Karpas-422 (cell line): ENCODE results near the gene OSBP2. TPM values are rescaled to one million over a fixed set of nuclear protein-coding genes. Genes with fewer than 3 reads are reported as not detected.
A peak's percentile ranks its signal among the peaks of the same experiment; 100 is the strongest.
"Not testable (repeated sequence)": the region's sequence is repeated elsewhere in the genome, so short reads cannot be mapped to it uniquely, and the experiment has no call there.

Source experiments
- DNase-seq: peaks from one replicate; pipeline ENCODE4 v3.0.0-alpha.2; 2015
- H2AFZ ChIP-seq: fragments of 200-600 bp; sonication (generic); 2 replicates; pipeline ENCODE4 v1.6.1; 2014; ENCODE audit warnings: antibody characterized with exemption, low read length, mixed read lengths
- H3K27ac ChIP-seq: fragments of 200-600 bp; sonication (generic); 2 replicates; pipeline ENCODE4 v1.5.1; 2014; ENCODE audit warnings: mild to moderate bottlenecking, low read length, moderate library complexity
- H3K27me3 ChIP-seq: fragments of 200-600 bp; sonication (generic); 2 replicates; pipeline ENCODE4 v1.6.1; 2014; ENCODE audit warnings: low read length, mixed read lengths
- H3K36me3 ChIP-seq: fragments of 200-600 bp; sonication (generic); 2 replicates; pipeline ENCODE4 v1.6.1; 2014; ENCODE audit warnings: low read length, mixed read lengths; ENCODE audit not compliant: insufficient read depth
- H3K4me1 ChIP-seq: fragments of 200-600 bp; sonication (generic); 2 replicates; pipeline ENCODE4 v1.6.1; 2014; ENCODE audit warnings: mild to moderate bottlenecking, low read length, mixed read lengths
- H3K4me2 ChIP-seq: fragments of 200-600 bp; sonication (generic); 2 replicates; pipeline ENCODE4 v1.6.1; 2014; ENCODE audit warnings: low read length, low read depth, mild to moderate bottlenecking; ENCODE audit not compliant: poor library complexity, severe bottlenecking
- H3K4me3 ChIP-seq: fragments of 200-600 bp; sonication (generic); 2 replicates; pipeline ENCODE4 v1.5.1; 2014; ENCODE audit warnings: mild to moderate bottlenecking, antibody characterized with exemption, low read length, mixed read lengths
- H3K79me2 ChIP-seq: fragments of 200-600 bp; sonication (generic); 2 replicates; pipeline ENCODE4 v1.6.1; 2014; ENCODE audit warnings: mild to moderate bottlenecking, low read length, mixed read lengths
- H3K9ac ChIP-seq: fragments of 200-600 bp; sonication (generic); 2 replicates; pipeline ENCODE4 v1.6.0; 2014; ENCODE audit warnings: low read length
- H3K9me2 ChIP-seq: fragments of 200-600 bp; sonication (generic), shearing (Covaris generic); replicated peaks from 2 replicates; pipeline ENCODE4 v1.6.0; 2014; ENCODE audit warnings: mild to moderate bottlenecking, low read length, moderate library complexity; ENCODE audit not compliant: insufficient read depth
- H3K9me3 ChIP-seq: fragments of 300-700, 200-600 bp; sonication (generic); 2 replicates; pipeline ENCODE4 v1.6.1; 2014; ENCODE audit warnings: low read length, mixed read lengths
- H4K20me1 ChIP-seq: fragments of 200-600 bp; sonication (generic); 2 replicates; pipeline ENCODE4 v1.6.1; 2014; ENCODE audit warnings: mild to moderate bottlenecking, antibody characterized with exemption, low read length, low read depth; ENCODE audit not compliant: insufficient read depth
- total RNA-seq: library from RNA; depleted of rRNA; stranded (reverse); fragments of >200 nt; shearing (Covaris generic); gene quantifications from 2 replicates; pipeline ENCODE4 v1.2.3, GENCODE V29; 2014; ENCODE audit warnings: low replicate concordance

OSBP2 gene
- total RNA-seq, 1 experiment from 2014 or later: 0.07 TPM

GRCh38 chr22:30763815-30764673 is 69.4 kb downstream of the OSBP2 start:
- Histone ChIP-seq H2AFZ (no peak overlapping the region), H3K36me3 (no peaks in the 10 kb centered on the region), H3K27ac (no peak overlapping the region), H3K4me2 (no peak overlapping the region), H3K27me3 (no peaks in the 10 kb centered on the region), H3K9me2 (no peaks in the 10 kb centered on the region), H4K20me1 (no peaks in the 10 kb centered on the region), H3K9me3 (no peaks in the 10 kb centered on the region), H3K79me2 (no peaks in the 10 kb centered on the region), H3K4me1 (no peaks in the 10 kb centered on the region), H3K4me3 (no peak overlapping the region), H3K9ac (no peak overlapping the region)
- DNase-seq: peak; percentile 88

GRCh38 chr22:30767661-30768060 is 73.0 kb downstream of the OSBP2 start:
- H3K36me3 ChIP-seq: no peaks in the 10 kb centered on the region
- no peak overlapping the region for H3K27ac ChIP-seq
- no peaks in the 10 kb centered on the region for H3K79me2 ChIP-seq

GRCh38 chr22:30770716-30771115 is 76.0 kb downstream of the OSBP2 start:
- Histone ChIP-seq H3K27me3 (no peaks in the 10 kb centered on the region), H3K4me3 (no peak overlapping the region), H3K79me2 (no peaks in the 10 kb centered on the region), H2AFZ (no peak overlapping the region), H3K4me1 (no peaks in the 10 kb centered on the region), H3K36me3 (no peaks in the 10 kb centered on the region), H3K9me2 (no peaks in the 10 kb centered on the region), H3K4me2 (no peak overlapping the region), H4K20me1 (no peaks in the 10 kb centered on the region), H3K27ac (no peak overlapping the region), H3K9ac (no peak overlapping the region), H3K9me3 (no peaks in the 10 kb centered on the region)
- DNase-seq: no peak

More at GRCh38 chr22:30767661-30768060, 73.0 kb downstream of the OSBP2 start:
- Histone ChIP-seq H3K9ac (no peak overlapping the region), H3K27me3 (no peaks in the 10 kb centered on the region), H2AFZ (no peak overlapping the region), H3K9me3 (no peaks in the 10 kb centered on the region), H3K4me2 (no peak overlapping the region), H3K4me3 (no peak overlapping the region), H3K4me1 (no peaks in the 10 kb centered on the region), H4K20me1 (no peaks in the 10 kb centered on the region), H3K9me2 (no peaks in the 10 kb centered on the region)
- no peak for DNase-seq

GRCh38 chr22:30773919-30774318 is 79.2 kb downstream of the OSBP2 start:
- Histone ChIP-seq H3K9me2 (no peaks in the 10 kb centered on the region), H4K20me1 (no peaks in the 10 kb centered on the region), H3K4me2 (no peak overlapping the region), H3K9me3 (no peaks in the 10 kb centered on the region), H3K27me3 (no peaks in the 10 kb centered on the region), H3K79me2 (no peaks in the 10 kb centered on the region), H3K4me1 (no peaks in the 10 kb centered on the region), H2AFZ (no peak overlapping the region), H3K4me3 (no peak overlapping the region), H3K27ac (no peak overlapping the region), H3K36me3 (no peaks in the 10 kb centered on the region), H3K9ac (no peak overlapping the region)
- DNase-seq: no peak

GRCh38 chr22:30774566-30774965 is 79.9 kb downstream of the OSBP2 start:
- H3K9me2 ChIP-seq: no peaks in the 10 kb centered on the region
- DNase-seq: no peak
- no peak overlapping the region for H3K4me2 ChIP-seq
- no peaks in the 10 kb centered on the region for H3K36me3 ChIP-seq
- no peak overlapping the region for H2AFZ ChIP-seq
- no peak overlapping the region for H3K27ac ChIP-seq
- no peaks in the 10 kb centered on the region for H3K27me3 ChIP-seq
- no peak overlapping the region for H3K9ac ChIP-seq
- H3K4me1 ChIP-seq: no peaks in the 10 kb centered on the region
- no peaks in the 10 kb centered on the region for H3K9me3 ChIP-seq
- H4K20me1 ChIP-seq: no peaks in the 10 kb centered on the region
- no peak overlapping the region for H3K4me3 ChIP-seq
- no peaks in the 10 kb centered on the region for H3K79me2 ChIP-seq

- H3K4me1 ChIP-seq: no peaks in the 10 kb centered on the region
- no peaks in the 10 kb centered on the region for H3K79me2 ChIP-seq
- H2AFZ ChIP-seq: no peak overlapping the region
- no peak for DNase-seq
- H4K20me1 ChIP-seq: no peaks in the 10 kb centered on the region
- H3K4me3 ChIP-seq: no peak overlapping the region
- H3K9me2 ChIP-seq: no peaks in the 10 kb centered on the region
- no peak overlapping the region for H3K4me2 ChIP-seq
- H3K27ac ChIP-seq: no peak overlapping the region
- H3K9me3 ChIP-seq: no peaks in the 10 kb centered on the region
- H3K27me3 ChIP-seq: no peaks in the 10 kb centered on the region
- no peaks in the 10 kb centered on the region for H3K36me3 ChIP-seq
- no peak overlapping the region for H3K9ac ChIP-seq
These were observed 81.8 kb downstream of the OSBP2 start for GRCh38 chr22:30776476-30776875.

GRCh38 chr22:30777146-30777545 is 82.5 kb downstream of the OSBP2 start:
- not testable (repeated sequence) for H3K4me2 ChIP-seq, H3K4me3 ChIP-seq, H3K9me2 ChIP-seq, H3K27ac ChIP-seq, H4K20me1 ChIP-seq, H3K9me3 ChIP-seq, H3K36me3 ChIP-seq, H3K9ac ChIP-seq, H3K27me3 ChIP-seq, DNase-seq, H3K79me2 ChIP-seq, H2AFZ ChIP-seq, H3K4me1 ChIP-seq

- Histone ChIP-seq H3K27ac (no peak overlapping the region), H3K9me3 (no peaks in the 10 kb centered on the region), H3K9ac (no peak overlapping the region), H3K4me1 (no peaks in the 10 kb centered on the region), H4K20me1 (no peaks in the 10 kb centered on the region), H2AFZ (no peak overlapping the region), H3K4me2 (no peak overlapping the region), H3K36me3 (no peaks in the 10 kb centered on the region), H3K27me3 (no peaks in the 10 kb centered on the region), H3K79me2 (no peaks in the 10 kb centered on the region), H3K4me3 (no peak overlapping the region), H3K9me2 (no peaks in the 10 kb centered on the region)
- DNase-seq: no peak
These were observed 82.9 kb downstream of the OSBP2 start for GRCh38 chr22:30777587-30777986.
